NCI-H446 (cell line): ENCODE measurements around the gene CHTF18.
"Not testable (repeated sequence)": the region's sequence is repeated elsewhere in the genome, so short reads cannot be mapped to it uniquely, and the experiment has no call there.

ENCODE experiments used
- DNase-seq, 2 experiments: peaks; one replicate each; lab custom pipeline; 2025; lab: John Stamatoyannopoulos, UW

CHTF18 gene

GRCh38 chr16:788399-789126, at the start of gene CHTF18:
Gene CHTF18, plus strand, starts transcription at chr16:788620. Its CDS starts 65 bp downstream, at chr16:788685.
- DNase-seq = peak; percentile 53 to 94

GRCh38 chr16:739560-740458, 48.6 kb upstream of the CHTF18 start:
- no peak for DNase-seq

GRCh38 chr16:740459-740763, 48.0 kb upstream of the CHTF18 start:
- no peak for DNase-seq

DNA sequence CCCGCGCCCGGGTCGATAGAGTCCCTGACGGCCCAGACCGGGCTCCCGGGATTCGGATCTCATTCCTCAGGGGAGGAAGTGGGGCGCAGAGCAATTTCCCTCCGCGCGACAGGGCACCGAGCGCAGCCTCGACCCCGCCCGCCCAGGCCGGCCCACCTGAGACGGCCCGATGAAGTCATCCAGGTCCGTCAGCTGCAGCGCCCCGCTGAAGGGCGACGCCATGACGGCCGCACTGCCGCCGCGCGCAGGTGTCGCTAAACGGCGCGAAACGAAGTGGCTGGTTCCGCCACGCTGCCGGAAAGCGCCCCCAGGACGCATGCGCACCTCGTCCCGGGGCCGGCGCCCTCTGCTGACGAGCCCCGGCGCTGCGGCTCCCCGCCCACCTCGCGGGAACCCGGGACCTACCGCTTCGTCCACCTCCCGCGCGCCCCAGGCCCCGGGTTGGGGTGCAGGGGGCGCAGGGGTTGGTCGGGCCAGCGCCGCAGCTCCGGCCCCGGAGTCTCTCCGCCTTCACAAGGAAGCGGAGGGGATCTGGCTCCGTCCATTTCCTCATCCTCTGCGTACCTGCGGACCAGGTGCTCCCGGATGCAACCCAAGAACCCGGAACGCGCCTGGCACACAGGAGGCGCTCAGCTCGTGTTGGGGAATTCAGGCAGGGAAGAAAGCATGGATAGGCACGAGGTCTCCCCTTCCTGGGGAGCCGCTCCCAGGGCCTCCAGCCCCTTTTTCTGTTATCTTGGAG, 47.5 kb upstream of the CHTF18 start, which contains the start of gene CIAO3:
TSS of gene CIAO3 (minus strand) at position 234 of the 742 bp plus-strand sequence. CDS start at position 222, 12 bp downstream.
- DNase-seq = peak; percentile 49 to 92

DNA sequence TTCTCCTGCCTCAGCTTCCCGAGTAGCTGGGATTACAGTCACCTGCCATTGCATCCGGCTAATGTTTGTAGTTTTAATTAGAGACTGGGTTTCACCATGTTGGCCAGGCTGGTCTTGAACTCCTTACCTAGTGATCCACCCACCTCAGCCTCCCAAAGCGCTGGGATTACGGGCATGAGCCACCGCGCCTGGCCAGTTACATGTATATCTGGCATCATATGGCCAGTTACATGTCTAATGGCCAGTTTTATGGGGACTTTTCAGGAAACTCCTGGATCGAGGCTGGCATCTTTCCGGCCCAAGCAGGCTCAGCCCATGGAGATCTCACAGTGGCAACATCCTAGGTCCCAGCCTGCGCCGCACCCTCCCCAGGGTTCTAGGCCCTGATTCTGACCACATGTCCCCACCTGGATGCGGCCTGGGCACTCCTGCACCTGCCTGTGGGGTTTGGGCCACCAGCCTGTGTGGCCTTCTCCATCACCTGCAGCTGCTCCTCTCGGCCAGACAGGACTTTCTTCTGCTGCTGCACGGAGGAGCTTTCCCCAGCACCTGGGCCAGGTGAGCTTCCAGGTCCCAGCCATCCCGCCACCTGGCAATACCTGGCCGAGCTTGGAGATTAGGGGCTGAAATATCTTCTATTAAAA, 46.3 kb upstream of the CHTF18 start:
- no peak for DNase-seq

DNA sequence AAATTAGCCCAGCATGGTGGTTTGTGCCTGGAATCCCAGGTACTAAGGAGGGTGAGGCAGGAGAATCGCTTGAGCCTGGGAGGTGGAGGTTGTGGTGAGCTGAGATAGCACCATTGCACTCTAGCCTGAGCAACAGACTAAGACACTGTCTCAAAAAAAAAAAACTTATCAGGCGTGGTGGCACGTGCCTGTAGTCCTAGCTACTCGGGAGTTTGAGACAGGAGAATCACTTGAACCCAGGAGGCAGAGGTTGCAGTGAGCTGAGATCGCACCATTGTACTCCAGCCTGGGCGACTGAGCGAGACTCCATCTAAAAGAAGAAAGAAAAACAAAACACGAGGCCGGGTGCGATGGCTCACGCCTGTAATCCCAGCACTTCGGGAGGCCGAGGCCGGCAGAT, 45.5 kb upstream of the CHTF18 start:
- DNase-seq = not testable (repeated sequence)

DNA sequence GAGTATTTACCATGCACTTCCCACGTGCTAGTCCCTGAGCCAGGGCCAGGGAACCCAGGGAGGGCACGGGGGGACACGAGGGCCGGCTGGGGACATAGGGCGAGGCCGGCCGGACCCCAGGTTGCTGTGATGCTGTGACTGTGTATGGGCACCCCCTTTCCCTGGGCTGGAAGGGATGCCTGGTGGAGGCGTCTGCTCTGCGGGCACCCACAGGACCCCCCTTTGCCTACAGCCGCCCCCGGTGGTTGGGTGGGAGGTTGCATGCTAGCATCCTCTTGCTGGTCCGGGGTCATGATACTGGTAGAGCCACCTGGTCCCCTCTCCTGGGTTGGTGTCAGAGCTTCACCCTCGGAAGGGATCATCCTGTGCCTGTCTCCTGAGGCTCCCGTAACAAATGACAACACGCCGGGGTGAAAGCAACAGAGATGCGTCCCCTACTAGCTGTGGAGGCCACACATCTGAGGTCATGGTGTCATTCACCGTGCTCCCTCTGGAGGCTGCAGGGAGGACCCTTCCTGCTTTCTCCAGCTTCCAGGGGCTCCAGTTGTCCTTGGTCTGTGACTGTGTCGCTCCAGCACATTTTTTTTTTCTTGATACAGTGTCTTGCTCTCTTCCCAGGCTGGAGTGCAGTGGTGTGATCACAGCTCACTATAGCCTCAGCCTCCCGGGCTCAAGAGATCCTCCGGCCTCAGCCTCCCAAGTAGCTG, 44.5 kb upstream of the CHTF18 start:
- no peak for DNase-seq

- no peak for DNase-seq
These were observed 42.7 kb upstream of the CHTF18 start for GRCh38 chr16:745739-746138.

GRCh38 chr16:746637-747036, 41.8 kb upstream of the CHTF18 start:
- DNase-seq = no peak

GRCh38 chr16:747978-748746, 40.3 kb upstream of the CHTF18 start:
- DNase-seq = no peak

- no peak for DNase-seq
These were observed 39.4 kb upstream of the CHTF18 start for GRCh38 chr16:749010-749409.

DNA sequence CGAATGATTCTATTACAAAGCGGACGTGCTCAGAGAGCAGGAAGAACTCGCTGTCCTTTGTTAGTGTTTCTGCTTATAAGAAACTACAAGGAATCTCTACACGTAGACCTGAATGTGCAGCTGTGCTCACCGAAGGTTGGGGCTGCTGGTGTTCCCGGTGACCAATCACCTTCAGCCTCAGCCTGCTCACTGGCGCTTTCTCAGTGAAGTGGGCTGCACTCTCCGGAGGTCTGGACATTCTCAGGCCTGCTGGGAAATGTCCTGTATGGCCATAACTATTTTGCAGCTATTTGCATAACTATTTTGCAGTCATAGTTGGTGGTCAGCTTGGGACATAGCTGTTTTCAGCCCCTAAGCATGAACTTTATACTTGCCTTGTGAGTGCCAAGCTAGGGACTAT, 37.9 kb upstream of the CHTF18 start:
- DNase-seq = no peak

GRCh38 chr16:751152-752006, 37.0 kb upstream of the CHTF18 start:
- no peak for DNase-seq

DNA sequence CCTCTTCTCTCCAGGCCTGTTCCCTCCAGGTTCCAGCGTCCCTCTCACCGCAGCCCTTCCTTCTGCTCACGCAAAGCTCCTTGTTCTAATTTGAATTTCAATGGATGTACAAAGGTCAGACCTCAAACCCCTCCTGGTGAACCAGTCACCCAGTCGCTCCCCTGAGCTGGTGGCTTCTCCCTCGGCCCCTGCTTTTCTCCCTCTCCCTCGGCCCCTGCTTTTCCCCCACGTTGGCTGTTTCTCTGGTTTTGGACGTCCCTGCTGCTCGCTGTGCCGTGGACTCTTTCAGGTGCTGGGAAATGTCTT, 36.5 kb upstream of the CHTF18 start:
- no peak for DNase-seq

- not testable (repeated sequence) for DNase-seq
These were observed 34.3 kb upstream of the CHTF18 start for GRCh38 chr16:754121-754607.

DNA sequence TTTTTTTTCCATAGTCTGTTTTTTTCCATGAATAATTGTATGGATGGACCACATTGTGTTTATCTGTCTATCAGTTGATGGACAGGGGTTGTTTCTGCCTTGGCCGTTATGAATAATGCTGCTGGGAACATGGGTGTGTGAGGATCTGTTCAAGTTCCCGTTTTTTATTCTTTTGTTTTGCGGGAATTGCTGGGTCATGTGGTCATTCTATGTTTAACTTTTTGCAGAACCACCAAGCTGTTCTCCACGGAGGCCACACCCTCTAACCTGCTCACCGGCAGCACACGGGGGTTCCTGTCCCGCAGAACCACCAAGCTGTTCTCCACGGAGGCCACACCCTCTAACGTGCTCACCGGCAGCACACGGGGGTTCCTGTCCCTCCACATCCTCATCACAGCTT, 33.8 kb upstream of the CHTF18 start:
- DNase-seq = no peak

DNA sequence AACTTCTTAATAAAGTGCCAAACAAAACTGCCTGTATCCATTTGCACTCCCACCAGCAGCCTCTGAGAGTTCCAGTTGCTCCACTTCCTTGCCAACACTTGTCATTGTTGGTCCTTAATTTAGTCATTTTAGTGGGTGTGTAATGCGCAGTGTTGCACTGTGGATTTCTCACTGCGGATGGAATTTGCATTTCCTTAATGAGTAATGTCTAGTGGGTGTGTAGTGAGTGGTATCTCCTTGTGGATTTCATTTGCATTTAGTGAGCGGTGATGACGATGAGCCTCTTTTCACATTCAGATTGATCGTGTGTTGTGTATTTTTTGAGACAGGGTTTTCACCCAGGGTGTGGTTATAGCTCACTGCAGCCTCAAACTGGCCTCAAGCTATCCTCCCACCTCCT, 32.0 kb upstream of the CHTF18 start:
- no peak for DNase-seq

DNA sequence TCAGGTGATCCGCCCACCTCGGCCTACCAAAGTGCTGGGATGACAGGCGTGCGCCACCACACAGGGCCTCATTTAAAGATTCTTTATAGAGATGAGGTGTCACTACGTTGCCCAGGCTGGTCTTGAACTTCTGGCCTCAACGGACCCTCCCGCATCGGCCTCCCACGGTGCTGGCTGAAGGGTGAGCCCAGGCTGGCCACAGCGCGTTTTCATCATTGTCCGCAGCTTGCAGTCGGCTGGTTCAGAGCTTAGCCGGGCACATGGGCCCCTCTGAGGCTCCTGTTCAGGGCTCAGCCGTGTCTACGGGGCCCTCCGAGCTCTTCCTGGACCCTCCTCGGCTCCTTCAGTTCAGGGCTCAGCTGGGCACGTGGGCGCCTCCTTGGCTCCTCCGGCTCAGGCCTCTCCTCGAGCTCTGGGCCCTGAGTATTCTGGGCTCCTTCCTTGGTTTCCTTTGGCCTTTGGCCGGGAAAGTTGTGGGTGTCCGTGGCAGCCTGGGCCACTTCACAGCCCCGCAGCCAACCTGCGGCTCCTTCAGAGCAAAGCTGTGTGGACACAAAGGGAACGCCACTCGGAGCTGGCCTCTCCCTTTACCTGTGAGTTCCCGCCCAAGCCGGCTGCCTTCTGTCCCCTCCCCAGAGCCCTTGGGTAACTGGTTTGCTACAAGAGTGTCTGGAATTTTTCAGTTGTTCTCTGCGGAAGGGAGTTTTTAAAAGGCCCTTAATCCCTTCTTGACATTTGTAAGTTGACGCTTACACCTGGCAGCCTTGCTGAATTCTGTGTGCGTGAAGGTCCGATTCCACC, 29.1 kb upstream of the CHTF18 start:
- DNase-seq = no peak

GRCh38 chr16:760065-760464, 28.4 kb upstream of the CHTF18 start:
- no peak for DNase-seq
